Measurements from ENCODE around the gene TOX2. TPM values are rescaled to one million over a fixed set of nuclear protein-coding genes. Genes with fewer than 3 reads are reported as not detected.

The TOX2 gene
- total RNA-seq, 1 experiment from 2014 or later = not detected

- CTCF ChIA-PET = interaction anchor here (1.1 kb wide), 1 partner anchor 8 kb away, joined by 5 read pairs; no protein-coding TSS in a partner anchor
- H3K27ac Mint-ChIP-seq (ENCODE audit: unreplicated experiment) = no peak overlapping the region
- peaks cover 16% of the 10 kb centered on the region for H3K4me1 Mint-ChIP-seq (ENCODE audit: low read depth, unreplicated experiment)
- H3K27me3 Mint-ChIP-seq (ENCODE audit: unreplicated experiment) = no peaks in the 10 kb centered on the region
- no peak for DNase-seq
- TF ChIP-seq CTCF (IDR thresholded peaks at IDR 0.05; ENCODE audit: unreplicated experiment) = no peak
- no TSS peak for BruUV-seq (replicated peaks)
- H3K9me3 Mint-ChIP-seq (ENCODE audit: low read depth, unreplicated experiment) = no peaks in the 10 kb centered on the region
- intact Hi-C loops (cut with micrococcal nuclease; ENCODE audit: unreplicated experiment) = no loop called here
- no peaks in the 10 kb centered on the region for H3K36me3 Mint-ChIP-seq (ENCODE audit: insufficient read depth, unreplicated experiment)
- H3K4me3 Mint-ChIP-seq (ENCODE audit: low read depth, unreplicated experiment) = no peak overlapping the region
Observed at GRCh38 chr20:43946659-43947315, 32.1 kb downstream of the TOX2 start.

GRCh38 chr20:43947316-43947710 is 32.7 kb downstream of the TOX2 start:
- Mint-ChIP-seq H3K36me3 (ENCODE audit: insufficient read depth, unreplicated experiment) (no peaks in the 10 kb centered on the region), H3K4me3 (ENCODE audit: low read depth, unreplicated experiment) (no peak overlapping the region), H3K27ac (ENCODE audit: unreplicated experiment) (no peak overlapping the region), H3K27me3 (ENCODE audit: unreplicated experiment) (no peaks in the 10 kb centered on the region), H3K4me1 (ENCODE audit: low read depth, unreplicated experiment) (peaks cover 10% of the 10 kb centered on the region), H3K9me3 (ENCODE audit: low read depth, unreplicated experiment) (no peaks in the 10 kb centered on the region)
- no peak for TF ChIP-seq CTCF (IDR thresholded peaks at IDR 0.05; ENCODE audit: unreplicated experiment)
- intact Hi-C loops (cut with micrococcal nuclease; ENCODE audit: unreplicated experiment) = no loop called here
- CTCF ChIA-PET = interaction anchor here (1.1 kb wide), 1 partner anchor 9 kb away, joined by 5 read pairs; no protein-coding TSS in a partner anchor
- BruUV-seq (replicated peaks) = no TSS peak
- no peak for DNase-seq

- CTCF ChIA-PET = no interaction called here
- BruUV-seq (replicated peaks) = no TSS peak
- no peak overlapping the region for H3K4me3 Mint-ChIP-seq (ENCODE audit: low read depth, unreplicated experiment)
- H3K27ac Mint-ChIP-seq (ENCODE audit: unreplicated experiment) = no peak overlapping the region
- TF ChIP-seq CTCF (IDR thresholded peaks at IDR 0.05; ENCODE audit: unreplicated experiment) = no peak
- intact Hi-C loops (cut with micrococcal nuclease; ENCODE audit: unreplicated experiment) = no loop called here
- H3K36me3 Mint-ChIP-seq (ENCODE audit: insufficient read depth, unreplicated experiment) = no peaks in the 10 kb centered on the region
- no peaks in the 10 kb centered on the region for H3K4me1 Mint-ChIP-seq (ENCODE audit: low read depth, unreplicated experiment)
- no peaks in the 10 kb centered on the region for H3K27me3 Mint-ChIP-seq (ENCODE audit: unreplicated experiment)
- no peaks in the 10 kb centered on the region for H3K9me3 Mint-ChIP-seq (ENCODE audit: low read depth, unreplicated experiment)
- no peak for DNase-seq
Observed at GRCh38 chr20:43948455-43948854, 33.8 kb downstream of the TOX2 start.

GRCh38 chr20:43949248-43949647 is 34.6 kb downstream of the TOX2 start:
- Mint-ChIP-seq H3K4me1 (ENCODE audit: low read depth, unreplicated experiment) (peaks cover 6% of the 10 kb centered on the region), H3K9me3 (ENCODE audit: low read depth, unreplicated experiment) (no peaks in the 10 kb centered on the region), H3K27ac (ENCODE audit: unreplicated experiment) (no peak overlapping the region), H3K27me3 (ENCODE audit: unreplicated experiment) (no peaks in the 10 kb centered on the region), H3K36me3 (ENCODE audit: insufficient read depth, unreplicated experiment) (no peaks in the 10 kb centered on the region), H3K4me3 (ENCODE audit: low read depth, unreplicated experiment) (no peak overlapping the region)
- DNase-seq = no peak
- intact Hi-C loops (cut with micrococcal nuclease; ENCODE audit: unreplicated experiment) = no loop called here
- CTCF ChIA-PET = no interaction called here
- no TSS peak for BruUV-seq (replicated peaks)
- TF ChIP-seq CTCF (IDR thresholded peaks at IDR 0.05; ENCODE audit: unreplicated experiment) = no peak
